GM23338 (cell line): ENCODE measurements around the gene GPRIN2. TPM values are rescaled to one million over a fixed set of nuclear protein-coding genes. Genes with fewer than 3 reads are reported as not detected.

ENCODE experiments used
- ATAC-seq: fragments of 200-7000 bp; cut with Tn5 transposase; 3 replicates; pipeline ENCODE4 v1.9.1; 2020
- DNase-seq: peaks from one replicate; pipeline ENCODE4 v3.0.0-alpha.2; 2015; ENCODE audit warnings: low spot score
- H2AFZ ChIP-seq: fragments of 200-600 bp; sonication (generic); 2 replicates; pipeline ENCODE4 v1.8.0; 2016; ENCODE audit warnings: antibody characterized with exemption, mild to moderate bottlenecking, moderate library complexity
- H3F3A ChIP-seq: fragments of 200-600 bp; sonication (generic); replicated peaks from 2 replicates; pipeline ENCODE4 v1.8.0; 2017; ENCODE audit warnings: antibody characterized with exemption, mixed run types, low read depth
- H3K27ac ChIP-seq: fragments of 200-600 bp; sonication (generic); 2 replicates; pipeline ENCODE4 v1.6.1; 2016; ENCODE audit warnings: low read depth
- H3K27me3 ChIP-seq: fragments of 200-600 bp; sonication (generic); 2 replicates; pipeline ENCODE4 v1.8.0; 2016; ENCODE audit warnings: mild to moderate bottlenecking, mixed run types, moderate library complexity; ENCODE audit not compliant: insufficient read depth
- H3K36me3 ChIP-seq: fragments of 200-600 bp; sonication (generic); 2 replicates; pipeline ENCODE4 v1.8.0; 2016; ENCODE audit warnings: mild to moderate bottlenecking; ENCODE audit not compliant: insufficient read depth
- H3K4me1 ChIP-seq: fragments of 200-600 bp; sonication (generic); 2 replicates; pipeline ENCODE4 v1.8.0; 2016; ENCODE audit warnings: mild to moderate bottlenecking, moderate library complexity; ENCODE audit not compliant: insufficient read depth
- H3K4me2 ChIP-seq: fragments of 200-600 bp; sonication (generic); 2 replicates; pipeline ENCODE4 v1.7.1; 2017; ENCODE audit warnings: mixed run types
- H3K4me3 ChIP-seq: fragments of 200-600 bp; sonication (generic); 2 replicates; pipeline ENCODE4 v1.6.1; 2016; ENCODE audit warnings: mixed run types
- H3K79me2 ChIP-seq: fragments of 200-600 bp; sonication (generic); replicated peaks from 2 replicates; pipeline ENCODE4 v1.8.0; 2017; ENCODE audit warnings: mild to moderate bottlenecking; ENCODE audit not compliant: insufficient read depth
- H3K9me2 ChIP-seq: fragments of 200-600 bp; sonication (generic); 2 replicates; pipeline ENCODE4 v1.8.0; 2017; ENCODE audit not compliant: insufficient read depth
- H4K20me1 ChIP-seq: fragments of 200-600 bp; sonication (generic); replicated peaks from 2 replicates; pipeline ENCODE4 v1.8.0; 2017; ENCODE audit warnings: mild to moderate bottlenecking; ENCODE audit not compliant: insufficient read depth
- H3K27ac Mint-ChIP-seq: 2 replicates; pipeline ENCODE4 v1.8.0; 2020; ENCODE audit warnings: inconsistent platforms, mild to moderate bottlenecking, moderate library complexity, mixed read lengths
- H3K27me3 Mint-ChIP-seq: 3 replicates; pipeline ENCODE4 v1.8.0; 2022; ENCODE audit warnings: low read depth, mild to moderate bottlenecking, moderate library complexity, mixed read lengths, inconsistent platforms; ENCODE audit not compliant: insufficient read depth, poor library complexity
- H3K36me3 Mint-ChIP-seq: 3 replicates; pipeline ENCODE4 v1.8.0; 2021; ENCODE audit warnings: low read depth, mild to moderate bottlenecking, inconsistent platforms, moderate library complexity, mixed read lengths
- H3K4me1 Mint-ChIP-seq: 3 replicates; pipeline ENCODE4 v1.8.0; 2020; ENCODE audit warnings: mild to moderate bottlenecking, inconsistent platforms, mixed read lengths
- H3K4me3 Mint-ChIP-seq: 3 replicates; pipeline ENCODE4 v1.8.0; 2021; ENCODE audit warnings: moderate library complexity, mild to moderate bottlenecking, inconsistent platforms, mixed read lengths
- H3K9me3 Mint-ChIP-seq: 3 replicates; pipeline ENCODE4 v1.8.0; 2020; ENCODE audit warnings: moderate library complexity, mild to moderate bottlenecking, inconsistent platforms, mixed read lengths
- CREB1 ChIP-seq: fragments of 250-450 bp; sonication (Bioruptor Pico); IDR thresholded peaks from 2 replicates; pipeline ENCODE4 v1.5.0; 2020; ENCODE audit warnings: low read depth, mild to moderate bottlenecking, moderate library complexity
- EZH2 ChIP-seq: fragments of 200-600 bp; sonication (generic); IDR thresholded peaks from one replicate; pipeline ENCODE4 v1.8.0; 2017; ENCODE audit warnings: antibody characterized with exemption, mild to moderate bottlenecking, low read depth; ENCODE audit not compliant: unreplicated experiment
- EZH2phosphoT487 ChIP-seq: fragments of 200-600 bp; sonication (generic); IDR thresholded peaks from one replicate; pipeline ENCODE4 v1.8.1; 2018; ENCODE audit warnings: antibody characterized with exemption; ENCODE audit not compliant: unreplicated experiment
- JUNB ChIP-seq: IDR thresholded peaks from one replicate; pipeline ENCODE4 v1.6.1; 2016; ENCODE audit warnings: antibody characterized with exemption; ENCODE audit not compliant: unreplicated experiment
- NANOG ChIP-seq: IDR thresholded peaks from 2 replicates; pipeline ENCODE4 v1.6.1; 2016; ENCODE audit warnings: antibody characterized with exemption, borderline replicate concordance
- STAT1 ChIP-seq: IDR thresholded peaks from one replicate; pipeline ENCODE4 v1.6.1; 2016; ENCODE audit warnings: antibody characterized with exemption; ENCODE audit not compliant: unreplicated experiment
- ZNF331 ChIP-seq: fragments of 250-450 bp; sonication (Bioruptor Pico); IDR thresholded peaks from 2 replicates; pipeline ENCODE4 v1.5.0; 2020; ENCODE audit warnings: low read depth, mild to moderate bottlenecking, moderate library complexity
- polyA plus RNA-seq: library from polyadenylated mRNA; unstranded; fragments of >200 nt; fragmentation: Nextera tagmentation; extraction: Ambion mirVana; gene quantifications from 2 replicates; pipeline ENCODE4 v1.2.1, GENCODE V29; 2016
- total RNA-seq: library from RNA; depleted of rRNA; stranded (reverse); fragments of >200 nt; shearing (Covaris generic); gene quantifications from 2 replicates; pipeline ENCODE4 v1.2.3, GENCODE V29; 2014
- TF ChIP-seq, protein P1 (sequence below): IDR thresholded peaks from one replicate; pipeline ENCODE4 v1.6.1; 2018; ENCODE audit warnings: antibody characterized with exemption; ENCODE audit not compliant: unreplicated experiment
- TF ChIP-seq, protein P2 (sequence below), 2 experiments: fragments of 200-600 bp in 1 of 2; sonication (generic) in 1 of 2; conservative IDR thresholded peaks; 2 replicates each; pipeline versions ENCODE4 v1.5.1 to v1.6.1; 2016 to 2017; ENCODE audit warnings: antibody characterized with exemption in 2 of 2, low read depth in 2 of 2, mild to moderate bottlenecking in 2 of 2, moderate library complexity in 1 of 2

The GPRIN2 gene
- total and polyA plus RNA-seq, 2 experiments from 2014 or later = 2.9 to 28.5 TPM

DNA sequence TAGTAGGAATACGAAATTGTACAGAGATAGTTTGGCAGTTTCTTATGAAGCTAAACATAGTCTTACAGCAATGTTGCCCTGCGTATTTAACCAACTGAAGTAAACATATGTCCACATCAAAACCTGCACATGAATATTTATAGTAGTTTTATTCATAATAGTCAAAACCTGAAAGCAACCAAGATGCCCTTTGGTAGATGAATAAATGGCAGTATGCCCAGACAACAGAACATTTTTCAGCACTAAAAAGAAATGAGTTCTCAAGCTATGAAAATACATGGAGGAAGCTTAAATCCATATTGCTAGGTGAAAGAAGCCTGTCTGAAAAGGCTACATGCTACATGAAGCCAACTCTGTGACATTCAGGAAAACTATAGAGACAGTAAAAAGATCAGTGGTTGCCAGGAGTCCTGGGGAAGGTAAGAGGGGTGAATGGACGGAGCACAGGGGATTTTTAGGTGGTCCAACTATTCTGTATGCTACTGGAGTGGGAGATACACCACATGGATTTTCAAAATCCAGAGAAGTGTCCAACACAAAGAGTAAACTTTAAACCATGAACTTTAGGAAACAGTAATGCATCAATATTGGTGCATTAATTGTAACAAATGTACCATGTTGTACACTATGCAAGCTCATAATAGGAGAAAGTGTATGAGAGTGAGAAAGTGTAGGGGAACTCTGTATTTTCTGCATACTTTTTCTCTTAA is 17.6 kb downstream of the GPRIN2 start (continued):
- TF ChIP-seq, protein P1, sequence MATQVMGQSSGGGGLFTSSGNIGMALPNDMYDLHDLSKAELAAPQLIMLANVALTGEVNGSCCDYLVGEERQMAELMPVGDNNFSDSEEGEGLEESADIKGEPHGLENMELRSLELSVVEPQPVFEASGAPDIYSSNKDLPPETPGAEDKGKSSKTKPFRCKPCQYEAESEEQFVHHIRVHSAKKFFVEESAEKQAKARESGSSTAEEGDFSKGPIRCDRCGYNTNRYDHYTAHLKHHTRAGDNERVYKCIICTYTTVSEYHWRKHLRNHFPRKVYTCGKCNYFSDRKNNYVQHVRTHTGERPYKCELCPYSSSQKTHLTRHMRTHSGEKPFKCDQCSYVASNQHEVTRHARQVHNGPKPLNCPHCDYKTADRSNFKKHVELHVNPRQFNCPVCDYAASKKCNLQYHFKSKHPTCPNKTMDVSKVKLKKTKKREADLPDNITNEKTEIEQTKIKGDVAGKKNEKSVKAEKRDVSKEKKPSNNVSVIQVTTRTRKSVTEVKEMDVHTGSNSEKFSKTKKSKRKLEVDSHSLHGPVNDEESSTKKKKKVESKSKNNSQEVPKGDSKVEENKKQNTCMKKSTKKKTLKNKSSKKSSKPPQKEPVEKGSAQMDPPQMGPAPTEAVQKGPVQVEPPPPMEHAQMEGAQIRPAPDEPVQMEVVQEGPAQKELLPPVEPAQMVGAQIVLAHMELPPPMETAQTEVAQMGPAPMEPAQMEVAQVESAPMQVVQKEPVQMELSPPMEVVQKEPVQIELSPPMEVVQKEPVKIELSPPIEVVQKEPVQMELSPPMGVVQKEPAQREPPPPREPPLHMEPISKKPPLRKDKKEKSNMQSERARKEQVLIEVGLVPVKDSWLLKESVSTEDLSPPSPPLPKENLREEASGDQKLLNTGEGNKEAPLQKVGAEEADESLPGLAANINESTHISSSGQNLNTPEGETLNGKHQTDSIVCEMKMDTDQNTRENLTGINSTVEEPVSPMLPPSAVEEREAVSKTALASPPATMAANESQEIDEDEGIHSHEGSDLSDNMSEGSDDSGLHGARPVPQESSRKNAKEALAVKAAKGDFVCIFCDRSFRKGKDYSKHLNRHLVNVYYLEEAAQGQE = no peak
- no peak for TF ChIP-seq EZH2
- TF ChIP-seq EZH2phosphoT487 = no peak
- no peak for TF ChIP-seq STAT1
- TF ChIP-seq, protein P2, sequence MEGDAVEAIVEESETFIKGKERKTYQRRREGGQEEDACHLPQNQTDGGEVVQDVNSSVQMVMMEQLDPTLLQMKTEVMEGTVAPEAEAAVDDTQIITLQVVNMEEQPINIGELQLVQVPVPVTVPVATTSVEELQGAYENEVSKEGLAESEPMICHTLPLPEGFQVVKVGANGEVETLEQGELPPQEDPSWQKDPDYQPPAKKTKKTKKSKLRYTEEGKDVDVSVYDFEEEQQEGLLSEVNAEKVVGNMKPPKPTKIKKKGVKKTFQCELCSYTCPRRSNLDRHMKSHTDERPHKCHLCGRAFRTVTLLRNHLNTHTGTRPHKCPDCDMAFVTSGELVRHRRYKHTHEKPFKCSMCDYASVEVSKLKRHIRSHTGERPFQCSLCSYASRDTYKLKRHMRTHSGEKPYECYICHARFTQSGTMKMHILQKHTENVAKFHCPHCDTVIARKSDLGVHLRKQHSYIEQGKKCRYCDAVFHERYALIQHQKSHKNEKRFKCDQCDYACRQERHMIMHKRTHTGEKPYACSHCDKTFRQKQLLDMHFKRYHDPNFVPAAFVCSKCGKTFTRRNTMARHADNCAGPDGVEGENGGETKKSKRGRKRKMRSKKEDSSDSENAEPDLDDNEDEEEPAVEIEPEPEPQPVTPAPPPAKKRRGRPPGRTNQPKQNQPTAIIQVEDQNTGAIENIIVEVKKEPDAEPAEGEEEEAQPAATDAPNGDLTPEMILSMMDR (conservative IDR thresholded peaks at IDR 0.05; ENCODE audit: low read depth in 2 of 2) = no peak
- TF ChIP-seq ZNF331 (CRISPR knock-in tag) = no peak
- no peak for TF ChIP-seq JUNB
- TF ChIP-seq CREB1 = no peak

DNA sequence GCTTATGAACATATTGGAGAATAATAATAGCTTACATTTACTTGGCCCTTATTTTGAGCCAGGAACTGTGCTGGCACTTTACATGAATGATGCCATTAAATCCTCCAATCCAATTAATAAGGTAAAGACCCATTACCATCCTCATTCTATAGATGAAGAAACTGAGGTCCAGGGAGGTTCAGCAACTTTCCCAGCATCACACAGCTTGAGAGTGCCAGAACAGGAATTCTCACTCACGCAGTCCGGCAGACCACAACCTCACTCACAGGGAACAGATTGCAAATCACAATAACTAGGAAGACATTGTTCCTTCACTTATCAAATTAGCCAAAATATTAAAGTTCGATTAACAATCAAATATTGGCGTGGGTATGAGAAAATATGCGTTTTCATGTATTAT is 18.3 kb downstream of the GPRIN2 start:
- no peak overlapping the region for H3K27ac Mint-ChIP-seq
- peaks cover 3% of the 10 kb centered on the region; the same call in 1 of the 2 replicates for H4K20me1 ChIP-seq
- H3K4me3 Mint-ChIP-seq = no peak overlapping the region
- peaks cover 9% of the 10 kb centered on the region; the same call in 1 of the 2 replicates for H3K9me2 ChIP-seq
- H3K9me3 Mint-ChIP-seq = no peaks in the 10 kb centered on the region
- H3K79me2 ChIP-seq = no peaks in the 10 kb centered on the region
- no peak overlapping the region for H3K4me2 ChIP-seq
- no peak for DNase-seq
- H3K27me3 ChIP-seq = no peaks in the 10 kb centered on the region; the same call in 1 of the 2 replicates
- no peak overlapping the region for H3K4me3 ChIP-seq
- no peaks in the 10 kb centered on the region for H3K36me3 ChIP-seq
- H3K27ac ChIP-seq = no peak overlapping the region
- ATAC-seq = no peak
- H2AFZ ChIP-seq = no peak overlapping the region
- H3K4me1 Mint-ChIP-seq = peaks cover 26% of the 10 kb centered on the region
- H3F3A ChIP-seq = 0 out of 2 replicates have a peak, but pooled peaks cover 2% of the 10 kb centered on the region
- H3K27me3 Mint-ChIP-seq = peaks cover 22% of the 10 kb centered on the region
- no peaks in the 10 kb centered on the region; the same call in 2 of the 3 replicates for H3K36me3 Mint-ChIP-seq
- peaks cover 20% of the 10 kb centered on the region for H3K4me1 ChIP-seq
- no peak for TF ChIP-seq NANOG
- TF ChIP-seq EZH2 = no peak
- no peak for TF ChIP-seq CREB1
- no peak for TF ChIP-seq EZH2phosphoT487
- TF ChIP-seq, protein P1 = no peak
